Activated T-cell treated with anti-CD3 and anti-CD28 coated beads, Interleukin-2, amount 50 U/mL, for 72 hours (primary cell): ENCODE data around the gene RIPK4. TPM values are rescaled to one million over a fixed set of nuclear protein-coding genes. Genes with fewer than 3 reads are reported as not detected.
"Not testable (repeated sequence)": the region's sequence is repeated elsewhere in the genome, so short reads cannot be mapped to it uniquely, and the experiment has no call there.

Experiments used
- ATAC-seq, 2 donors: fragments of 150-1000 bp; cut with Tn5 transposase; replicated peaks in 1 of 2; 2 replicates each; pipeline ENCODE4 v1.10.0; 2021; ENCODE audit warnings: moderate library complexity in 2 of 2, mild to moderate bottlenecking in 1 of 2
- DNase-seq, 2 donors: peaks; one replicate each; pipeline ENCODE4 v3.0.0; 2021 to 2022; ENCODE audit warnings: mixed read lengths in 1 of 2
- H3K27ac Mint-ChIP-seq: one replicate; pipeline ENCODE4 v1.8.0; 2022; ENCODE audit warnings: mild to moderate bottlenecking, moderate library complexity, mixed read lengths
- H3K27me3 Mint-ChIP-seq: one replicate; pipeline ENCODE4 v1.8.0; 2022; ENCODE audit warnings: low read depth, mixed read lengths
- H3K36me3 Mint-ChIP-seq, 2 donors: one replicate each; pipeline ENCODE4 v1.8.0; 2022; ENCODE audit warnings: mixed read lengths in 2 of 2, mild to moderate bottlenecking in 1 of 2; ENCODE audit not compliant: insufficient read depth in 2 of 2
- H3K4me1 Mint-ChIP-seq: one replicate; pipeline ENCODE4 v1.8.0; 2022; ENCODE audit warnings: low read depth, mixed read lengths
- H3K4me3 Mint-ChIP-seq, 2 donors: one replicate each; pipeline ENCODE4 v1.8.0; 2022; ENCODE audit warnings: mild to moderate bottlenecking in 2 of 2, mixed read lengths in 2 of 2, moderate library complexity in 2 of 2
- H3K9me3 Mint-ChIP-seq, 2 donors: one replicate each; pipeline ENCODE4 v1.8.0; 2022; ENCODE audit warnings: mixed read lengths in 2 of 2
- total RNA-seq, 2 donors: library from RNA; stranded (reverse); gene quantifications; one replicate each; pipeline ENCODE4 v1.2.3, GENCODE V29; 2022

The RIPK4 gene
- total RNA-seq, 2 donors from 2014 or later = 0.46 to 0.60 TPM

- ATAC-seq = no peak
These were observed 60.6 kb downstream of the RIPK4 start for GRCh38 chr21:41706263-41706639.

GRCh38 chr21:41705546-41706262, 61.1 kb downstream of the RIPK4 start:
- Mint-ChIP-seq H3K27me3 (peaks cover 26% of the 10 kb centered on the region), H3K9me3 (peaks cover 7% of the 10 kb centered on the region in 2 donors), H3K36me3 (peaks cover 2 to 6% of the 10 kb centered on the region in 2 donors), H3K27ac (no peak overlapping the region), H3K4me1 (peaks cover 14% of the 10 kb centered on the region), H3K4me3 (no peak overlapping the region)
- DNase-seq = no peak
- no peak for ATAC-seq

More at GRCh38 chr21:41706263-41706639, 60.6 kb downstream of the RIPK4 start:
- peaks cover 7% of the 10 kb centered on the region in 2 donors for H3K9me3 Mint-ChIP-seq
- DNase-seq = no peak
- peaks cover 14% of the 10 kb centered on the region for H3K4me1 Mint-ChIP-seq
- H3K27me3 Mint-ChIP-seq = peaks cover 26% of the 10 kb centered on the region
- no peak overlapping the region for H3K4me3 Mint-ChIP-seq
- peaks cover 2 to 6% of the 10 kb centered on the region in 2 donors for H3K36me3 Mint-ChIP-seq
- H3K27ac Mint-ChIP-seq = no peak overlapping the region

DNA sequence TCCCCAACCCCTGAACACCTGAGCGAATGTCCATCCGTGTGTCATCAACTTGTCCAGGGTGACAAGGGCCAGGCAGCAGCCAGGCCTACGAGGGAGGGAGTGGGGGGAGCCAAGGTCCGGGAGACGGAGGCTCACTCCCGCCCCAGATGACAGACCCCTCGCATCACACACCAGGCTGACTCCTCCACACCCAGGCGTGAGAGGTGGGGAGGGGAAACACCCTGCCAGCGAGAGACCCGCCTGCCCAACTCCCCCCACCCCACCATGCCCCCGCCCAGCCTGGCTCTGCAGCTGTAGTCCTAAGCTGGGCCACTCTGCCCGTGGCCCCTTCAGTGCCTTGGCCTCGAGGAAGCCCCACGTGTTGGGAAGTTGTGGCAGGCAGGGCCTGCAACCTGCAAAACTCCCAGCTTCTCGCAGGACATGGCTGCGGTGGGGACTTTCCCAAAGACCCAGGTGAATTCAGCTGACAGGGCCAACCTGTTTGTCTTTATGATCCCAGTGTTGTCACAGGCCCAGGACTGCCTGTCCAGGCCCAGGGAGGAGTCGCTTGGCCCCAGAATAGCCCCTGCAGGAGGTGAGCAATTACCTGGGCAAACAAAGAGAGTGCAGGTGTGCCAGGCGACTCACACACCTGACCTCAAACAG, 62.9 kb downstream of the RIPK4 start:
- ATAC-seq = no peak
- H3K36me3 Mint-ChIP-seq = peaks cover 2 to 6% of the 10 kb centered on the region in 2 donors
- H3K27ac Mint-ChIP-seq = no peak overlapping the region
- H3K9me3 Mint-ChIP-seq = peaks cover 7% of the 10 kb centered on the region in 2 donors
- H3K4me3 Mint-ChIP-seq = no peak overlapping the region
- H3K4me1 Mint-ChIP-seq = peaks cover 14% of the 10 kb centered on the region
- H3K27me3 Mint-ChIP-seq = peaks cover 27% of the 10 kb centered on the region
- no peak for DNase-seq

DNA sequence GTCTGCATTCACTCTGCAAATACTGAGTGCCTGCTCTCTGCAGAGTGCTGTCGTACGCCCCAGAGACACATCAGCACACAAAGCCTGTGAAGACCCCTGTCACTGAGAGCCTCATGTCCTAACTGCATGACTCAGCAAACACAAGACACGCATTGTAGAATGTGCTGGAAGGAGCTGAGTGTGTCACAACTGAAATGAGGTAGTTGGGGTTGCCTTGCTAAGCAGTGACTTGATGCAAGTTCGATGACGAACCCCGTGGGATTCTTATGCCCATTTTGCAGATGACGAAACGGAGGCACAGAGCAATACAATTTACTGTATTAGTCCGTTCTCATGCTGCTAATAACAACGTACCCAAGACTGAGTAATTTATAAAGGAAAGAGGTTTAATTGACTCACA, 65.1 kb downstream of the RIPK4 start:
- ATAC-seq = no peak
- Mint-ChIP-seq H3K27ac (no peak overlapping the region), H3K4me3 (no peak overlapping the region), H3K9me3 (peaks cover 2% of the 10 kb centered on the region in 2 donors), H3K4me1 (peaks cover 4% of the 10 kb centered on the region), H3K27me3 (peaks cover 20% of the 10 kb centered on the region), H3K36me3 (peaks cover 0 to 2% of the 10 kb centered on the region in 2 donors)
- DNase-seq = no peak

- Mint-ChIP-seq H3K27ac (no peak overlapping the region), H3K27me3 (peaks cover 22% of the 10 kb centered on the region), H3K9me3 (peaks cover 0 to under 1% of the 10 kb centered on the region in 2 donors), H3K4me3 (no peak overlapping the region), H3K4me1 (no peaks in the 10 kb centered on the region), H3K36me3 (no peaks in the 10 kb centered on the region)
- DNase-seq (no peak), ATAC-seq (no peak)
These were observed 67.5 kb downstream of the RIPK4 start for GRCh38 chr21:41699311-41699710.

DNA sequence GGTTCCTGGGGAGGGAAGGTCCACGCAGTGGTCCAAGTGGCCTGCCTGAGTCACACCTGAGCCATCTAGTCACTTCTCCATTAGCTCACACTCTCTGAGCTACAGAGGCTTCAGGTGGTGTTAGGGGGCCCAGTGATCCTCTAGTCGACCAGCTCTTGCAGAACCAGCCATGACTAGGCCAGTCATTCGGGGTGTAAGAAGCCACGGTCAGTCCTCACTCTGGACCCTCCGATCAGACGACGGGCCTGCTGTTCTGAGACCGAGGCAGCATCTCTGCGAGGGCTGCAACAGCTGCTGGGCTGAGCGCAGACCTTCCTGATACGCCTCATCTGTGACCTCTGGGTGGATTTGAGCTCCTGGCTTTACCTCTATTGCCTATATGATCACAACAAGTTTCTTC, 68.8 kb downstream of the RIPK4 start:
- ATAC-seq (no peak), DNase-seq (no peak)
- Mint-ChIP-seq H3K36me3 (no peaks in the 10 kb centered on the region), H3K4me3 (no peak overlapping the region), H3K9me3 (peaks cover 0 to 4% of the 10 kb centered on the region in 2 donors), H3K4me1 (no peaks in the 10 kb centered on the region), H3K27ac (no peak overlapping the region), H3K27me3 (peaks cover 28% of the 10 kb centered on the region)

GRCh38 chr21:41695513-41695912, 71.3 kb downstream of the RIPK4 start:
- H3K4me3 Mint-ChIP-seq = no peak overlapping the region

DNA sequence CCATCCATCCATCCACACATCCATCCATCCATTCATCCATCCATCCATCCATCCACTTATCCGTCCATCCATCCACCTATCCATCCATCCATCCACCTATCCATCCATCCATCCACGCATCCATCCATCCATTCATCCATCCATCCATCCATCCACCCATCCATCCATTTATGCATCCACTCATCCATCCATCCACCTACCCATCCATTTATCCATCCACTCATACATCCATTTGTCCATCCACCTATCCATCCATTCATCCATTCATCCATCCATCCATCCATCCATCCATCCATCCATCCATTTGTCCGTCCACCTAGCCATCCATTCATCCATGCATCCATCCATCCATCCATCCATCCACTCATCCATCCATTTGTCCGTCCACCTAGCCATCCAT, 72.8 kb downstream of the RIPK4 start:
- not testable (repeated sequence) for H3K36me3 Mint-ChIP-seq, ATAC-seq, DNase-seq, H3K4me3 Mint-ChIP-seq, H3K27me3 Mint-ChIP-seq, H3K27ac Mint-ChIP-seq, H3K4me1 Mint-ChIP-seq, H3K9me3 Mint-ChIP-seq

More at GRCh38 chr21:41695513-41695912, 71.3 kb downstream of the RIPK4 start:
- Mint-ChIP-seq H3K27ac (no peak overlapping the region), H3K9me3 (peaks cover 0 to 4% of the 10 kb centered on the region in 2 donors), H3K4me1 (no peaks in the 10 kb centered on the region), H3K36me3 (no peaks in the 10 kb centered on the region), H3K27me3 (peaks cover 9% of the 10 kb centered on the region)
- DNase-seq (no peak), ATAC-seq (no peak)

- no peaks in the 10 kb centered on the region for H3K36me3 Mint-ChIP-seq
- H3K27ac Mint-ChIP-seq = no peak overlapping the region
- peaks cover 0 to 4% of the 10 kb centered on the region in 2 donors for H3K9me3 Mint-ChIP-seq
- peaks cover 9% of the 10 kb centered on the region for H3K27me3 Mint-ChIP-seq
- ATAC-seq = no peak
- H3K4me1 Mint-ChIP-seq = no peaks in the 10 kb centered on the region
- no peak overlapping the region for H3K4me3 Mint-ChIP-seq
- no peak for DNase-seq
These were observed 74.7 kb downstream of the RIPK4 start for GRCh38 chr21:41692185-41692565.

- H3K4me3 Mint-ChIP-seq = no peak overlapping the region
These were observed 75.4 kb downstream of the RIPK4 start for GRCh38 chr21:41691205-41692184.

More at GRCh38 chr21:41691205-41692184, 75.4 kb downstream of the RIPK4 start:
- DNase-seq (no peak), ATAC-seq (no peak)
- H3K27ac Mint-ChIP-seq = no peak overlapping the region
- H3K9me3 Mint-ChIP-seq = peaks cover 0 to 4% of the 10 kb centered on the region in 2 donors
- no peaks in the 10 kb centered on the region for H3K4me1 Mint-ChIP-seq
- H3K27me3 Mint-ChIP-seq = peaks cover 9% of the 10 kb centered on the region
- H3K36me3 Mint-ChIP-seq = no peaks in the 10 kb centered on the region
